Astrocyte (in vitro differentiated cells and primary cell): Measurements from ENCODE around the gene JPH3.

Experiments
- CTCF ChIP-seq: IDR thresholded peaks from 2 replicates; pipeline ENCODE4 v1.5.1; 2011; ENCODE audit warnings: low read depth, mild to moderate bottlenecking, inconsistent platforms, low read length, moderate library complexity; ENCODE audit not compliant: insufficient read depth
- EZH2 ChIP-seq: IDR thresholded peaks from 2 replicates; pipeline ENCODE4 v1.6.1; 2012; ENCODE audit warnings: mild to moderate bottlenecking, low read length, inconsistent platforms; ENCODE audit not compliant: insufficient read depth

DNA sequence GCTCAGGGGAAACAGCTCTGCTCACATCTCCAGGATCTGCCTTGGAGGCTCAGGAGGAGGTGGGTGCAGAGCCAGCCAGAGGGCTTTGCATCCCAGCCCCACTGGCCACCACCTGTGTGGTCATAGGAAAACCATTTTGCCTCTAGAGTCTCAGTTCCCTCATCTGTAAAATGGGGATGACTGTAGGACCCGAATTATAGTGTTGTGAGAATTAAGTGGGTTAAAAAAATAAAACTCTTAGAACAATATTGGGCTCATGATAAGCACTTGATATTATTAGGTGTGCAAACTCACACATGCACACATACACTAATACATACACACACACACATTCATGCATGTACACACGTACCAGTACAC, 19.4 kb upstream of the JPH3 start:
- TF ChIP-seq CTCF (no peak), EZH2 (no peak)
